HG03565 (cell line): Measurements from ENCODE around the gene GADD45B.
"Not testable (repeated sequence)": the region's sequence is repeated elsewhere in the genome, so short reads cannot be mapped to it uniquely, and the experiment has no call there.

Experiments
- ATAC-seq: cut with Tn5 transposase; IDR thresholded peaks from one replicate; pipeline ENCODE4 v1.9.1; 2021; ENCODE audit warnings: mild to moderate bottlenecking, moderate library complexity; ENCODE audit not compliant: unreplicated experiment

Gene GADD45B

DNA sequence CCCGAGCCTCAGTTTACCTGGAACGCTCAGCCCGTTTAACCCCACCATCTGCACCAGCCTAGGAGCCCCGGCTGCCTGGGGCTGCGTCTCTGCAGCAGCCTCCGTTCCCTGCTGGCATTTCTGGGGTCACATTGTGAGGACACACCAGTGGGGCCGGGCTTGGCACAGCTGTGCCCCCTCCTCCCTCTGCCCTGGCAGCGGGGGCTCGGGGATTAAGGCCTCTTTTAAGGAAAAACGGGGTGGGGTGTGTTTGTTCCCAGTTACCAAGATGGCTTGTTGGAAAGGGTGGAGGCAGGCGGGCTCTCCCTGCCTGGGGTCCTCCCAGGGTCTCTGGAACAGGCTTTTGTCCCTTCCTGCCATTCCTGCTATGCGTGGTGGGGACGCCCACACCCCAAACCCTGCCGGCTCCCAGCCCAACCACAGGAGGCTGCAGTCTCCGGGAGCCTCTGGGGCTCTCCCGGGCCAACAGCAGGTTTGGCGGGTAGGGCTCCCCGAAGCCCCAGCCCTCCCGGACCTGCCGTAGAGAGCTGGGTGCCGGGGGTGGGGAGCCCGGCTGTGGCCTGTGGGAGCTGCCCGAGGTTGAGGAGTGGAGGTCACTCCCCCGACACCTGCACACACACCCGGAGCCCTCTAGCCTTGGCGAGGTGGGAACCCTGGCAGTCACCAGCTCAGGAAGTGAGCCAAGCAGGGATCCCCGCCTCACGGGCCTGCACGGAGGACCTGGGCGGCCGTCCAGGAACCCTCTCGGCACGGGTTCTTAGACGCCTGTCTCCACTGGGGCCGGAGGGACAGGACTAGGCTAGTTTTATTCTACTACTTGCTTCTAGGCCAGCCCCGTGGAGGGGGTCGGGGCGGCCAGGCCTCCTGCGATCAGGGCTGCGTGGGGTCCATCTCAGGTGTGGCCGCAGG is 36.9 kb downstream of the GADD45B start:
- no peak for ATAC-seq

DNA sequence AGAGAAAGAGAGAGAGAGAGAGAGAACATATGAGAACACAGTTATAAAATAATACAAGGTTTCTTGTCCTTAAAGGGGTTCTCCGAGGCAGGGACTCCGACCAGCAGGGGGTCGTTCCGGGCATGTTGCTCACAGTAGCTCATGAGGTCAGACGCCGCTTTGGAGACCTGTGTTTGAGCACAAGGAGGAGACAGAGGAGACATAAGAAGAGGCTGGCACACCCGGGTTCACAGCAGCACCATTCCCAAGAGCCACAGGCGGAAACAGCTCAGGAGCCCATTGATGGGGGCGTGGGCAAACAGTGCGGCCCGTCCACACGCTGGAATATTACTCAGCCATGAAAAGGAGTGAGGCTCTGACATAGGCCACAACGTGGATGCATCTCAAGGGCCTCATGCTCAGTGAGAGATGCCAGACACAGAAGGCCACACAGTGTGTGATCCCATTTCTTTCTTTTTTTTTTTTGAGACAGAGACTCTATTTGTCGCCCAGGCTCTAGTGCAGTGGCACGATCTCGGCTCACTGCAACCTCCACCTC is 39.1 kb downstream of the GADD45B start:
- ATAC-seq: no peak

DNA sequence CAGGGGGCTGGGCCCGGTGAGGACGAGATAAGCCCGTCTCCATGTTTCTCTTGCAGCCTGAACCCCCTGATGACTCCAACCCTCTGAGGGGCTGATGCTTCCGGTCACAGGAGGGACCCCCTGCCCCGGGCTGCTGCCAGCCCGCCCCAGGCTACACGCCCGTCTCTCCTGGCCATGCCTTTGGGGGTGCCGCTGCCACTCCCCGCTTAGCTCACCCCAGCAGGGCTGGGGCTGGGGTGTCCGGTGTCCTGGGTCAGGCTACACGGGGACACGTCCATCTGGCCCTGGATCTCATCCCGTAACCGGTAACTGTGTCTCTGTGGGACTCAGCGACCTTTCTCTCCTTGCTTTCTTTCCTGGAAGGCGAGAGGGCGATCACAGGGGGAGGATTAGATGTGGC is 40.8 kb downstream of the GADD45B start:
- ATAC-seq: no peak

DNA sequence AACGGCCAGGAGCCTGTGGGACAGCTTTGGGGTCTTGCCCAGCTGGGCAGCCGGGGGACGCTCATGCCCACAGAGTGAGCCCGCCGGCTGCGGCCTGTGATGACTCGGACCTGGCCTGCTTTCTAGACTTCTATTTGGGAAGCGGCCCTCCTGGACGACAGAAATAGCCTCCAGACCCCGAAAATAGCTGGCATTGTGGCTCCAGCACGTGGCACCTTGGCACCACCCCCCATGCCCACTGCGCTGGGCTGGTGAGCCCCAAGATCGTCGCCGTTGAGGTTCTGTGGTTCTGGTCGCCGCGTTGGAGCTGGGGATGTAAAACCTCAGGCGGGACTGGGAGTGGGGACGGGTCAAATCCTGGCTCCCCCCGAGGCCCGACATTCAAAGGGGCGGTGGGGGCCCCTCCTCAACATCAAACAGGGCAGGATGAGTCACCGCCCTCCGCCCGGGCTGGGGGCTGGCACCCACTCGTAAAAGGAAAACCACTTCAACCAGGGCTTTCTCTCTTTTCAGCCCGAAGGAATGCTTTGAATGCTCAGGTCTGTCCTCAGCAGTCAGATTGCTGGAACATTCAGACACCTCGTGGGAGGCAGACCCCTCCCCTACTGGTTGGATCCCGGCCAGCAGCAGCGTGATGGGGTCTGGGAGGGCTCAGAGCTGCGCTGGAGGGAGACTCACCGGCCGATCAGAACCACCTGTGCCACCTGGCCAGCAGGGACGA is 42.1 kb downstream of the GADD45B start:
- ATAC-seq: no peak

DNA sequence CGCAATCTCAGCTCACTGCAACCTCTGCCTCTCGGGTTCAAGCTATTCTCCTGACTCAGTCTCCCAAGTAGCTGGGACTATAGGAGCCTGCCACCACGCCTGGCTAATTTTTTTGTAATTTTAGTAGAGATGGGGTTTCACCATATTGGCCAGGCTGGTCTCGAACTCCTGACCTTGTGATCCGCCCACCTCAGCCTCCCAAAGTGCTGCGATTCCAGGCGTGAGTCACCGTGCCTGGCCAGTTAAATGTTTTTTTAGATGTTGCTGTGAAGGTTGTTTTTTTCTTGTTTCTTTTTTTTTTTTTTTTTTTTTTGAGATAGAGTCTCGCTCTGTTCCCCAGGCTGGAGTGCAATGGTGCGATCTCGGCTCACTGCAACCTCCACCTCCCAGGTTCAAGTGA is 42.9 kb downstream of the GADD45B start:
- ATAC-seq: not testable (repeated sequence)

DNA sequence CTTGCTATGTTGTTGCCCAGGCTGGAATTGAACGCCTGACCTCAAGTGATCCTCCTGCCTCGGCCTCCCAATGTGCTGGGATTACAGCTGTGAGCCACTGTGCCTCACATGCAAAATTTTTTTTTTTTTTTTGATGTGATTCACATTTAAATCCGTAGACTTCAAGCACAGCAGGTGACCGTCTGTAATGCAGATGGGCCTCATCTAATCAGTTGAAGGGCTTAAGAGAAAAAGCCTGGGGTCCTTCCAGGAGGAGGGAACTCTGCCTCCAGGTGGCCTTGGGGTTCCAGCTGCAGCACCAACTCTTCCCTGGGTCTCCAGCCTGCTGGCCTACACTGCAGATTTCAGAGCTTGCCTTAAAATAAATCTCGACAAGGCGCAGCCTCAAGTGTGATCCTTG is 43.6 kb downstream of the GADD45B start:
- no peak for ATAC-seq

DNA sequence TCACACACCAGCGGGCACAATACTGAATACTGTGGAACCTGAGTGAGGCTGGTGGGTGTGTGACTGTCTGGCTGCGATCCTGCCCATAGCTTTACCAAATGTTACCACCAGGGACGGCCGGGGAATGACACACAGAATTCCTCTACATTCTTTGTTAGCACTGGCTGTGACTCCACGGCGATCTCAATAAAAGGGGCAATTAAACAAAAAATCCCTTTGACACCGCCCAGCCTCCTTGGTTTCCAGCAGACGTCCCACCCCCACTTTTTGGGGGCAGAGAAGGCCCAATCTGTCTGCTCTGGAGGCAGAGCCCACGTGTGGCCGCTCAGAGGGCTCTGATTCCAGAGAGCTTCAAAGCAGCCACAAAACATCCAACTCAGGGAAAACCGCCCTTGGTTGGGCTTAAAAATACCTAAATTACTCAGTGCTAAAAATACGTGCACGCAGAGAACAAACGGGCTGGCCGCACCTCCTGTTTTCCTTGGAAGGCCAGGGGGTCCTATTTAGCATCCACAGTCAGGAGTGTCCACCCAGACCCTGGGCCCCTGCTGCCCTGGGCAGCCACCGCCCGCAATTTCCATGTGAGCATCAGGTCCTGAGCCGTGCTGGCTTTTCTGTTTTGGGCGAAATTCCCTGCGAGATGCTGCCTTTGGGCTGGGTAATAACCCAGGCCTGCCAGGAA is 47.8 kb downstream of the GADD45B start:
- no peak for ATAC-seq

DNA sequence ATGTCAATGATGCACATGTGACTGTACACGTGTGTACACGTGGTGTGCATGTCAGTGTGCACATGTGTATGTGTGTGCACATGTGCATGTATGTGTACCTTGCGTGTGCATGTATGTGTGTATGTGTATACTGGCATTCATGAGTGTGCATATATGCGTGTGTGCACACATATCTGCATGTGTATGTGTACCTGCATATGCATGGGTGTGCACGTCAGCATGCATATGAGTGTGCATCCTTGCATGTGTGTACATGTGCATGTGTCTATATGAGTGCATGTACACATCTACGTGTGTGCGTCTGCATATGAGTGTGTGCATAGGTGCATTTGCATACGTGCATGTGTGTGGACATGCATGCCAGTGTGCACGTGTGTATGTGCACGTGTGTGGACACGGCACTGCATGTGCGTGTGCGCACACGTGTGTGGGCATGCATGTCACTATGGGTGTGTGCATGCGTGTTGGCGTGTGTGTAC is 48.5 kb downstream of the GADD45B start:
- no peak for ATAC-seq

DNA sequence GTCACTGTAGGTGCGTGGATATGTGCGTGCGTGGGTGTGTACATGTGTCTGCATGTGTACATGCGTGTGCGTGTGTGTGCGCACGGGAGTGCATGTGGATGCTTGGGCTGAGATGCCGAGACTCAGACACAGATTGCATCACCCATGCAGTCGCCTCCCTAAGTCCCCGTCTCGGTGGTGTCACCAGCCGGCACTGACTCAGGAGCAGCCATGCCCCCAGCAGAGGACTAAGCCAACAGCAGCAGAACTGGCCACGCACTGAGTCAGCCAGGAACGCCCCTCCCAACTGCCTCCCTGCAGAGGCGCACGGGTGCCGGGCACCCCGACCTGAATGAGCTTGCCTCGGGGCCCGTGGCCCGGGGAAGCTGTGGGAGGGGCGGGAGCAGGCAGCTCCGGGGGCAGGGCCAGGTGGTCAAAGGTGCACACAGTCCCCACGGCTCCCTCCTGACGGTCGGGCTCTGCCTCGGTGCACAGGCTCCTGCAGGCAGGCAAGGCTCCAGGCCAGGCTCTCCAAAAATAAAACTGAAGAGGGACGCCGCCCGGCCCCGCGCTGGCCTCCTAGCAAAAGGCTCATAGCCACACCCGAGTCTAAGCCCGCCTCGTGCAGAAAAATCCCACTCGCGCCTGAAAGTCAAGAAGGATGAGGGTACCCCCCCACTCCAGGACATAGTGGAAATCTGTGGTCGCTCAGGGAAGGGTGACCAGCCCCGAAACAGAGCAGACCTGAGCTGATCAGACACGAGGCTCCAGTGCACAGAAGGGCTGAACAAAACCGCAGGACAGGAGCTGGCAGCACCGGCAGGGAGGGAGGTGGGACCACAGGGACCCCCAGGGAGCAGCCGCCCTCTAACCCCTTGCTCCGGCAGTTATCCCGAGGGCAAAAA is 49.2 kb downstream of the GADD45B start:
- ATAC-seq: no peak

DNA sequence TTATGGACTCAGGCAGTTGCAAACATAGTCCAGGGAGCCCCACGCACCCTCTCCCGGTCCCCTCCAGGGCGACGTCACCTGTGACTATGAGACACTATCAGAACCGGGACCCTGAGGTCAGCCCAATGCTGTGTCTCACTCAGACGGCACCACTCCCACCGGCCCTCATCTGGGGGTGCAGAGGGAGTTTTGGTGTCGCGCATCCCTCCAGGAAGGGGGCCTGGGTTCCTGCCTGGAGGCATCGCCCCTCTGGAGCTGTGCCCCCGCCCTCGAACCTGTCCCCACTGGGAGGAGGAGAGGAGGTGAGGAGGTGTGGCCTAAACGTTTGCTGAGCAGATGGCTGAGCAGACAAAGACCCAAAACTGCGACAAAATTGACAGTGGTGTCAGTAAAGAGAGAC is 51.2 kb downstream of the GADD45B start:
- no peak for ATAC-seq

DNA sequence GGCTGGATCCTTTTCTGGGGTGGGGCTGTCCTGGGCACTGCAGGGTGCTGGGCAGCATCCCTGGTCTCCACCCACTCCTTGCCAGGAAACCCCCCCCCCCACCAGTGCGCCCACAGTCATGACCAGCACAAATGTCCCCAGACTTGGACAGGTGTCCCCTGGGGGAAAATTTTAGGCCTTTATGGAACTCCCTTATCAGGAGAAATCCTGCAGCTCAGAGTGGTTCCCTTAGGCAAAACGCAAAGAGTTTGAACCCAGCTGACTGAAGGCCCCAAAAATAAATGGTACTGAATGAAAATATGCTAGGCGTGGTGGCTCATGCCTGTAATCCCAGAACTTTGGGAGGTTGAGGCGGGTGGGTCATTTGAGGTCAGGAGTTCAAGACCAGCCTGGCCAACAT is 51.8 kb downstream of the GADD45B start:
- no peak for ATAC-seq
